GM18508 (cell line): ENCODE results near the gene NR1D1.

Experiments
- ATAC-seq: cut with Tn5 transposase; IDR thresholded peaks from one replicate; pipeline ENCODE4 v1.9.1; 2021; ENCODE audit warnings: moderate number of reproducible peaks; ENCODE audit not compliant: insufficient read depth, unreplicated experiment

The NR1D1 gene

DNA sequence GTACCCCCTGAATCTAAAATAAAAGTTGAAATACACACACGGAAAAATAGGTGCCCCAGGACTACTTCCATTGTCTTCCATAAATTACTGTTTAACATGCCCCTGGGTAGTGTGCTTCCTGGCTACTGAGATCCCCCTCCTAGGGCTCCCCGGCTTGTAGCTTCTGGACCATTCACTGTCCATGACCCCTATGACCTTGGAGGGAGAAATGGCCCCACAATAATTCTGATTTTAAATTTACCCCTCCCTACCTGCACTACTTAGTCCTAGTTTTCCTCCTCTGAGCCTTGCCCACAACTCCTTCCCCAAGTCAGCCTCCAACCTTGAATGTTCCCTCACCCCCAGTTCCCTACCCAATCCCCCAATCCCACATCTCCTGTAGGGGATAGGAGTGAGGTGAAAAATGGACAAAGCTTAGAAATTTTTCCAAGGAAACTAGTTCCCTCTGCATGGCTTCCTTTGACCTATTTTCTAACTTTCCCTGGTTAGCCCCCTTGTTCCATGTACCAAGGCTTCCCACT lies 11.9 kb upstream of the NR1D1 start:
- no peak for ATAC-seq

GRCh38 chr17:40111221-40112128 lies 11.1 kb upstream of the NR1D1 start:
- ATAC-seq, result no peak

- no peak for ATAC-seq
Measured at GRCh38 chr17:40110026-40110845, 9.8 kb upstream of the NR1D1 start.

GRCh38 chr17:40108970-40109824 lies 8.8 kb upstream of the NR1D1 start:
- no peak for ATAC-seq

- no peak for ATAC-seq
Measured at GRCh38 chr17:40107522-40108174, 7.3 kb upstream of the NR1D1 start.

GRCh38 chr17:40106760-40107521 lies 6.6 kb upstream of the NR1D1 start:
- ATAC-seq, result no peak

GRCh38 chr17:40105861-40106759 lies 5.7 kb upstream of the NR1D1 start:
- ATAC-seq, result no peak

DNA sequence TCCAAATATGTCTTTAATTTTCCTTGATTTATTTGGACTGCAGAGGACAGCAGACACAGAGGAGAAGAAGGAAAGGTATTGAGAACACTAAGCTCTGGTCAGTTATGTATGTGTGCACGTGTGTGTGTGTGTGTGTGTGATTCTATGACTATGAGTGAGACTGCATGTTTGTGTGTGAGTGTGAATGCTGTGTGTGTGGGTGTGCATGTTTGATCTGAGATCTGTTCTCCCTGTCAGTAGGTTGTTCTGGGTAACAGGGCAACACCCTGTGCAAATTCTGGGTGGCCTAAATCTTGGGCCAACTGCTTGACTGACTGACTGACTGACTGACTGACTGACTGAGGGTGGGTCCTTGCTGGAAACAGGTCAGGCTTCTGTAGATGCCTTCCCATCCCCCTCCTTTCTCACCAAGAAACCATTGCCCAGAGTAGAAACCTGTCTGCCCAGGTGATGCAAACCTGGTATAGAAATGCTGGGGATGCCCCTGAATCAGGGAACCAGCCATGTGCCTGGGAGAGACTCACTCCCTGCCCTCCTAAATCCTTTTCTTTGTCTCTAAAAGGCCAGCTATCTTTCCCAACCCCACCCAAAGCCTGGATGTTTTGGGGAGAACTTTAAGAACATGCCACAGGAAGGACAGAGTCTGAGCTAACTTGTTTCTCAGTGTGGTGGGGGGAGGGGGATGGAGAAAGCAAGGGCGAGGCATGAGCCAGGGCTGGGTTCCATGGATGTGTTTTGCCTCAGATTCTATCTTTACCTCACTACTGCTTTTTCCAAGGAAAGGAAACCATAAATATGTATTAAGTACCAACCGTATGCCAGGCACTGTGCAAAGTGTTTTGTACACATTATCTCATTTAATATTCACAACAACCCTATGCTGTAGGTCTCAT lies 4.5 kb upstream of the NR1D1 start:
- ATAC-seq, result no peak

DNA sequence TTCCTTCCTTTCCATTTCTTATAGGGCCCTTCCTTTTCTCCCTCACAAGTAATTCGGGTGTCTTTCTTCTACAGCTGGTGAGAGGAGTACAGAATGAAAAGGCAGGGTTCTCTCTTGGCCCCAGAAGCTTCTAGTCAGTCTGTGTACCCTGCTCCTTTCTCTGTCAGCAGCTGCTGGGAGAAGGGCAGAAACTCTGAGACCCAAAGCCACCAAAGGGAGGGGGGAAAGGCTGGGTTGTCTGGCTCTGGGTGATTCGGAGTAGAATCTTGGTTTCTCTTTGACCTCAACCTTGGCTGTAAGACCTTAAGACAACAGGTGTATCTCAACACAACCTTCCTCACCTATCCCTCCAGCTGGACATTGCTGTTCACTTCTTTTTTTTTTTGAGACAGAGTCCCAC lies 3.3 kb upstream of the NR1D1 start:
- ATAC-seq, result no peak

DNA sequence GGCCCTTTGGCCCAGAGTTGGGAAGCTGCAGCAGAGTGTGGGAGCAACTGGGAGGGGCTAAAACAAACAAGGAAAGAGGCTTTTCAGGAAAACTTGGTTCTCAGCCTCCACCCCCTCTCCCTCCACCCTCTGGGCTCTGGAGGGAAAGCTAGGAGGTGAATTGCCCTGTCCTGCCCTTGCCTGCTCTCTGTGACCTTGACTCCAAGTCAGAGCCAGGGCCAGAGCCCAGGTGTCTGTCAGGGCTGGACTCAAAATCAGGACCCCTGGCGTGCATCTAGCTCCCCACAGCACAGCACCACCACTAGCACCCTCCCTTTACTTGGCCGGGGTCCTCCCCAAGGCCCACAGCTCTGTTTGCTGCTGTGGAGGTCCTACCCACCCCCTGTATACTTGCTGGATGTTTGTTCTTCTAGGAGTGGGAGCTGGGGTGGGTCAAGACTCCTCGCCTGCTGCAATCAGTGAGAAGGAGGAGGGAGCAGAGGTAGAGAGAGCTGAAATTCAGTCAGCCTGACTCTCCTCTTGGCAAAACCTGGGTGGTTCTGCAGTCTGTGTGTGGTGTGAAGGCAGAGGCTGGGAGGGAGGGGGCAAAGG lies 2.8 kb upstream of the NR1D1 start:
- no peak for ATAC-seq

DNA sequence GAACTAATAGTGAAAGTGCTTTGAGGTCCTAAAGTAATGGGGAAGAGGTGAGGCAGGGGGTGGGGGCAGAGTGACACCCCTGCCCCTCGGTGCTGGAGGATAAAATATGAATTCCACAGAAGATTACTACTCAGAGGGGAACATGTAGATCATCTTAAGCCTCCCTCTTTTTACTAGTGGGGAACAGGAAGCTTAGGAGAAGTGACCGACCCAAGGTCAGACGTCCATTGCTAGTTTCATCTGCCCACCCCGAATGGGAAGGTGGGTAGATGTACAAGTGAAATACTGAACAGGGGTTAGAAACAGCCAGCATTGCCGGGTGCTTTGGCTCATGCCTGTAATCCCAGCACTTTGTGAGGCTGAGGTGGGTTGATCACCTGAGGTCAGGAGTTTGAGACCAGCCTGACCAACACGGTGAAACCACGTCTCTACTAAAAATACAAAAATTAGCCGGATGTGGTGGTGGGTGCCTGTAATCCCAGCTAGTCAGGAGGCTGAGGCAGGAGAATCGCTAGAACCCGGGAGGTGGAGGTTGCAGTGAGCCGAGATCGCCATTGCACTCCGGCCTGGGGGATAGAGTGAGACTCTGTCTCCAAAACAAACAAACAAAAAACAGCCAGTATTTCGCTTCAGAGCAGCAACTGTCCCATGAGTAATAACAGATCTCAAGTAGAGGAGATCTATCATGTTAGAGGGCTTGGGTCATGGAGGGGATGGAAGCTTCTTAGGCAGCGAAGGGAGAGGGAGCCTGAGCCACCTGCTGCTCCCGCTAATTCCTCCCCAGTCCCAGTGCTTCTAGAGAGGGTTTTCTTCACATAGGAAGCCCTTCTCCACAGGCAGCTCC lies 1.2 kb upstream of the NR1D1 start:
- no peak for ATAC-seq

GRCh38 chr17:40100669-40101366 lies 429 bp upstream of the NR1D1 start:
- no peak for ATAC-seq

- no peak for ATAC-seq
Measured at GRCh38 chr17:40099619-40100418, 570 bp downstream of the NR1D1 start.

GRCh38 chr17:40098846-40099618 lies 1.4 kb downstream of the NR1D1 start:
- no peak for ATAC-seq
